GM08714 (cell line): ENCODE measurements around the gene RAB25.

Experiments used
- H3K4me3 ChIP-seq: fragments of 200-500 bp; sonication (Bioruptor generic); 2 replicates; pipeline ENCODE4 v1.5.1; 2014; ENCODE audit warnings: mild to moderate bottlenecking, low read length, inconsistent platforms
- ZNF274 ChIP-seq: IDR thresholded peaks from 2 replicates; pipeline ENCODE4 v1.6.1; 2012; ENCODE audit warnings: mild to moderate bottlenecking, low read depth, low read length

RAB25 gene

GRCh38 chr1:156108057-156108456, 47.1 kb downstream of the RAB25 start:
- no peak for TF ChIP-seq ZNF274
- no peak overlapping the region for H3K4me3 ChIP-seq

- no peak for TF ChIP-seq ZNF274
- no peak overlapping the region for H3K4me3 ChIP-seq
Observed at GRCh38 chr1:156108664-156109241, 47.8 kb downstream of the RAB25 start.

DNA sequence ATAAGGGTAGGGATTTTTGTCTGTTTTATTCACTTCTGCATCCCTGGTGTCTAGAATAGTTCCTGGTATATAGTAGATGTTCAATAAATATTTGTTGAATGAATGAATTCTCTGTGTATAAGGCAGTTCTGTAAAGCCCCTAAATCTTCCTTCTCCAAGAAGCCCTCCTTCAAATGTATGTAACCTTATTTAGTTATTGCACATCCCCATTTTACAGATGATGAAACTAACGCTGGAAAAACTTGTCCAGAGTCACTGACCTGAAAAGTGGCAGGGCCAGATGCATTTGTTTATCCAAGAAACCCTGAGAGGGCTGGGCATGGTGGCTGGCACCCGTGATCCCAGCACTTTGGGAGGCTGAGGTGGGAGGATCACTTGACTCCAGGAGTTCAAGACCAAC, 49.3 kb downstream of the RAB25 start:
- no peak for TF ChIP-seq ZNF274
- no peak overlapping the region for H3K4me3 ChIP-seq

DNA sequence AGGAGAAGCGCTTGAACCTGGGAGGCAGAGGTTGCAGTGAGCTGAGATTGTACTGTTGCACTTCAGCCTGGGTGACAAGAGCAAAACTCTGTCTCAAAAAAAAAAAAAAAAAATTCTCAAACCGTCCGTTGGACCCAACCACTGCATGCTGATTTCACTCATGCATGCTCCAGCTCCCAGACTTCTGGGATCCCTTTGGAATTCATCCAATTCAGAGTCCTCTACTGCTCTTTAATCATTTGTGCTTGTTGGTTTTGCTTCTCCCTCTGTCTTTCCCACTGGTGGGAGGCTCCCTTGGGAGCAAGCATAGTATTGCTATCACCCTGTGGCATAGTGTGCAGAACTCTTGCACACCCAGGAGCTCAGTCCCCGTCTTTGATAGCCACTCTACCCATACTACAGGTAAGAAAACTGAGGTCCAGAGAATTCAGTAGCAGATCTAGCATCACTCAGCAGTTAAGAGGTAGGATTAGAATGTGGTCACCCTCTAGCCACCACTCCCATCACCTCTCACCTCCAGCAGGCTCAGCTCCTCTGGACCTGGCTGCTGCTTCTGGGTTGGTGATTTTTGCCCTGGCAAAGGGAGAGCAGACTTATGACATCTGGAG, 50.5 kb downstream of the RAB25 start:
- no peak for TF ChIP-seq ZNF274
- H3K4me3 ChIP-seq = no peak overlapping the region

DNA sequence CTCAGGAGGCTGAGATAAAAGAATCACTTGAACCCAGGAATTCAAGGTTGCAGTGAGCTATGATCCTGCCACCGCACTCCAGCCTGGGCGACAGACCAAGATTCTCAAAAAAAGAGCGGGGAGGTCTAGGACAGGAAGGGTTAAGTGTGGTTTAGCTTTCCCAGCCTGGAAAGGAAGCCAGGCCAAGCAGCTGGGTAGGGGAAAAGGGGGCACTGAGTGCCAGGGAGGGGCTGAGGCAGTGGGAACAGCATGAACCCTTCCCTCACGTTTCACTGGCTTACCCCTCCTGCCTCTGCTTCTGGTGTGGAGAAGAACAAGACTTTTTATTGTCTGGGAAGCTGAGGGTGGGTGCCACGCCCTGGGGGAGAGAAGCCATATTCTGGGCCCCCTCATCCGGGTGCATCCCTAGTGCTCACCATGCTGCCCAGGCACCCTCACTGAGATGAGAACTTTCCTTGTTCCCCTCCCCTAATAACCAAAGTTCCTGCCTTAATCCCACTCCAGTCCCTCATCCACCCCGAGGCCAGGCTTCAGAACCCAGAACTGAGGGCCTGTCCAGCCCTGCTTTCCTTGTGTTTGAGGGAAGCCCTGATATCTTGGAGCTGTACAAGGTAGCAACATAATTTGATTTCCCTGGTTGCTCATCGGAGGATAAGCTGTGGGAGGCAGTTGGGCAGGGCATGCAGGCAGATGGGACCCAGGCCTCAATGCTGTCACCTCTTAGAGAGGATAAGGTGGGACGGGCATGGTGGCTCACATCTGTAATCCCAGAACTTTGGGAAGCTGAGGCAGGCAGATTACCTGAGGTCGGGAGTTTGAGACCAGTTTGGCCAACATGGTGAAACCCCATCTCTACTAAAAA, 51.5 kb downstream of the RAB25 start:
- no peak overlapping the region for H3K4me3 ChIP-seq
- no peak for TF ChIP-seq ZNF274

DNA sequence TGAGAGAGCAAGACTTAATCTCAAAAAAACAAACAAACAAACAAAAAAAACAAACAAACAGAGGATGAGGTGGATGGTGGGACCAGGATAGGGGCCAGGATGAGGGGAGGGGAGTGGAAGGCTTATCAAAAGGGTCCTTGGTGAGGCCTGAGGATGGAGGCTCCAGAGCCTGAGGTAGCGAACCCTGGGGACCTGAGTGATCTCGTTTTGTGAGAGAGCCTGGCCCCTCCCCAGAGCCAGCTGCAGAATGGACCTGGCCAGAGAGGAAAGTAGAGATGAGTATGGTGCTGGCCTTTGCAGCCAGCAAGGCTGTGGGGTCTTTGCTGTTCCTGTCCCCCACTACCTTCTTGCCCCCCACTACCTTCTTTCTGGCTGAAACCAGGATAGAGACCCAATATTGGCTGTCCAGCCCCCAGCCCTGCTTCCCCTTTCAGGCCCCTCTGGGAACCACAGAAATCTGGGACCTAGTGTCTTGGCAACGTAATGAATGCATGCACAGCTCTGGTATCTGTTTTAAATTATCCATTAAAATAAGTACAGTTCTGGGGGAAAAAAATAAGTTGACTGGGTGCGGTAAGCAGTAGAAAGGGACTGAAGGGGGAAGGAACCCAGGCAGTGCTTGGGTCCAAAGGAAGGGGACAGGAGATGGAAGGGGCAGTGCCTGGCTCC, 52.5 kb downstream of the RAB25 start:
- TF ChIP-seq ZNF274 = no peak
- H3K4me3 ChIP-seq = no peak overlapping the region

- no peak for TF ChIP-seq ZNF274
- H3K4me3 ChIP-seq = peak within 1 kb of the TSS; percentile 82
Observed at GRCh38 chr1:156114101-156114918, 53.4 kb downstream of the RAB25 start, which contains the start of gene LMNA. TSS of gene LMNA (plus strand) at chr1:156114711. CDS start at chr1:156114919, 208 bp downstream.

GRCh38 chr1:156114919-156115513, 54.1 kb downstream of the RAB25 start:
- peak overlapping the region; percentile 82 for H3K4me3 ChIP-seq
- TF ChIP-seq ZNF274 = no peak

GRCh38 chr1:156115514-156116374, 54.8 kb downstream of the RAB25 start:
- peak overlapping the region; percentile 82 for H3K4me3 ChIP-seq
- TF ChIP-seq ZNF274 = no peak

DNA sequence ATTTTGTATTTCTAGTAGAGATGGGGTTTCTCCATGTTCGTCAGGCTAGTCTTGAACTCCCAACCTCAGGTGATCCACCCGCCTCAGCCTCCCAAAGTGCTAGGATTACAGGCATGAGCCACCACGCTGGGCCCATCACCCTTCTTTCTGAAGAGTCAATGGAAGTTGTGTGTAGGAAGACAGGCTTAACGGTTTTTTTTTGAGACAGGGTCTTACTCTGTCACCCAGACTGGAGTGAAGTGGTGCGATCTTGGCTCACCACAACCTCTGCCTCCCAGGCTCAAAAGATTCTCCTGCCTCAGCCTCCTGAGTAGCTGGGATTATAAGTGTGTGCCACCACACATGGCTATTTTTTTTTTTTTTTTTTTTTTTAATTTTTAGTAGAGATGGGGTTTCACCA, 55.8 kb downstream of the RAB25 start:
- H3K4me3 ChIP-seq = peak overlapping the region; percentile 82; the same call in 1 of the 2 replicates

DNA sequence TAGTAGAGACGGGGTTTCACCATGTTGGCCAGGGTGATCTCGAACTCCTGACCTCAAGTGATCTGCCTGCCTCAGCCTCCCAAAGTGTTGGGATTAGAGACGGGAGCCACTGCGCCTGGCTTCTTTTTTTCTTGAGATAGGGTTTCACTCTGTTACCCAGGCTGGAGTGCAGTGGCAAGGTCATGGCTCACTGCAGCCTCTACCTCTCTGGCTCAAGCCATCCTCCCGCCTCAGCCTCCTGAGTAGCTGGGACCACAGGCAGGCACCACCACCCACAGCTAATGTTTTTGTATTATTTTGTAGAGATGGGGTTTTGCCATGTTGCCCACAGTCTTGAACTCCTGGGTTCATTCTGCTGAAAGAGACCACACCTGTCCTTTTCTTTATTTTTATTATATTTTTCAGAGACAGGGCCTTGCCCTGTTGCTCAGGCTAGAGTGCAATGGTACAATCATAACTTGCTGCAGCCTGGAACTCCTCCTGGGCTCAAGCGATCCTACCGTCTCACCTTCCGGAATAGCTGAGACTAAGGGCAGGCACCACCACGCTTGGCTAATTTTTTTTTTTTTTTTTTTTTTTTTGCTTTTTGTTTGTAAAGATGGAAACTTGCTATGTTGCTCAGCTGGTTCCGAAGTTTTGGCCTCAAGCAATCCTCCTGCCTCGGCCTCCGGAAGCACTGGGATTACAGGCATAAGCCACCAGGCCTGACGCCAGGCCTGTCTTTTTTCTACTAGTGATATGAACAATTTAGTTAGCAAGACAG, 56.6 kb downstream of the RAB25 start:
- no peak overlapping the region for H3K4me3 ChIP-seq
- no peak for TF ChIP-seq ZNF274
